A375 (cell line): Measurements from ENCODE around the gene CPN1. TPM values are rescaled to one million over a fixed set of nuclear protein-coding genes. Genes with fewer than 3 reads are reported as not detected.

Source experiments
- total RNA-seq: library from RNA; depleted of rRNA; stranded (reverse); fragments of >200 nt; shearing (Covaris generic); gene quantifications from 2 replicates; pipeline ENCODE4 v1.2.3, GENCODE V29; 2014; rRNA removed

The CPN1 gene
- 8.6 and 11.1 TPM in 2 replicates for total RNA-seq

DNA sequence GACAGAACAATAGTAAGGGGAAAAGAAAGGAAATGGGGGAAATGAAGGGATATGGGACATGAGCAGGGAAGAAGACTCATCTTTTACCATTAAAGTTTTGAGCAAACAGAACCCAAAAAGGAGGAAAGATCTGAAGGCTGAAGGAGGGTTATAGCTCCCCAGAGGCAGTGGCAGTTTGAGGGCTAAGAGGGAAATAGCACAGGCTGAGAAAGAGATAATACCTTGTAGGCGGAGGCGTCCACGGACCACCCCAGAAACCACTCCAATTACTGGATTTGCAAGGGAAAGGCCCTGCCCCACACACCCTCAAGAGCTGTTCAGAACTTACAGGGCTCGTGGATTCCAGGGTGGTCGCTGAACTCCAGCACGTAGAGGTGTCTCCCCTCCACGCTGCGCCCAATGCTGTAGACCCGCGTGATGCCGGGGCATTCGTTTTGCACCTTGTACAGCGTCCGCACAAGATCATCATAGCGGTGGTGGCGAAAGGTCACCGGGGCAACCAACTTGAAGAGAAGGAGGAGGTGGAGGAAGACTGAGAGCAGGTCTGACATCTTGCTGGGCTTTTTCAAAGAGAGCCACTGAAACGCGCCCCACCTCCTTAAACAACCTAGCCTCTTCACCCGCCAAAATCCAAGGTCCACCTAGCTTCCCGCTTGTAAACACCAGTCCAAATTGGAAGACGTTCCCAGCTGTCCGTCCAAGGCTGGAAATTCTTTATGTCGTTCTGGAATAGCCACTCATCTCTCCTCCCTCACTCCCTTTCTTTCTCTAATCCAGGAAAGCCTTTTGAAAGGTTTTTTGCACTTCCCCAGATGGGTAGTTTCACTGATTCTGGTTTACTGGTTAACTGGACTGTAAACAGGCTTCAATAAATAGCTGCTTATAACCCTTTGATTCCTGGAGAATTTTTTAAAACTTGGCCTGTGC is at the start of gene CPN1:
Gene CPN1, minus strand, starts transcription at position 795 of the 927 bp plus-strand sequence. Its CDS starts 244 bp downstream, at position 551.

DNA sequence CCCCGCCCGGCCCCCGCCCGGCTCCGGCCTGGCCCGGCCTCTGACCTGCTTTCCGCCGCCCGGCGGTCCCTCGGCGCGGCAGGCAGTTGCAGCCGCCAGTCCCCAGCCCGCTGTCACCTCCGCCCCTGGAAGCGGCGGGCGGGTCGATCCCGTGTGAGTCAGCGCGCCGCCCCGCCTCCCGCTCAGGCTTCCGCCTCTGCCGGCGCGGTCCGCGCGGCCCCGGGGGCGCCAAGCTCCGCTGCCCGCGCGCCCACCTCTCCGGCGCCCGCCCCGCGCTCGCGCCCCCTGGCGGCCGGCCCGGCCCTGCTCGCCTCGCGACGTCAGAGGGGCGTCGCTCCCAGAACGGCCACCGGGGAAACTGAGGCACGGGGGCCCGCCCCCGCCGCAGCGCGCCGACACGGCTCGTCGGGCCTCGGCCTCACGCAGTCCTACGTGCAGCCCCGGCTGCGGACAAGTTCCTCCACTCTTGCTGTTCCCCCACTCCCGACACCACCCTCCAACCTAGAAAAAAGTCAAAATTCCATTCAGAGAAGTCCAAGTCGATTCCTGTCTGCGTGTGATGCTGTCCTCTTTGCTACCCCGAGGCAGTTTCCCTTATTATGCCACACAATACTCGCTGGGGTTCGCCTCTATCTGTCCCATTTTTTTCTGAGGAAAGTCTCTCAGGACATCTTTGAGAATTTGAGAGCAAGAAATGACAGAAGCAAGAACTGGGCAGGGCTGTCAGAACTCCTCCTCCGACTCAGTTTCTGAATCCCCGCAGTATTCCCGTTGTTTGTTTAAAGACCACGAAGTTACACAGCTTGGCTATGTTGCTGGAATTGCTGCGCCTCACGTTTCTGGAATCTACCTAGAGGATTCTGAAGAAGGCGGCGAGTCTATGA is 71.6 kb downstream of the CPN1 start, which contains the start of gene DNMBP:
Gene DNMBP, minus strand, starts transcription at position 155 of the 884 bp plus-strand sequence. CDS start 37,823 bp downstream, outside the sequence.

Other genes starting within 250 kb of the CPN1 start
- 20.4 and 21.1 TPM in 2 replicates for gene DNMBP, start 71.9 kb downstream of the CPN1 start, total RNA-seq
- gene ERLIN1, start 104.2 kb upstream of the CPN1 start, total RNA-seq = 28.1 and 33.7 TPM in 2 replicates
- gene CHUK, start 147.7 kb upstream of the CPN1 start, total RNA-seq = 21.1 and 26.3 TPM in 2 replicates
- 30.1 and 32.4 TPM in 2 replicates for gene CWF19L1, start 185.8 kb upstream of the CPN1 start, total RNA-seq
- 42.4 and 45.3 TPM in 2 replicates for gene BLOC1S2, start 204.8 kb upstream of the CPN1 start, total RNA-seq
- not detected in 2 replicates for gene PKD2L1, start 248.4 kb upstream of the CPN1 start, total RNA-seq